Nephron (organoid): Measurements from ENCODE around the gene PIK3C2G.

Experiments used
- H3K27ac Mint-ChIP-seq, 3 experiments: 2 replicates each; pipeline ENCODE4 v1.8.0; 2020; ENCODE audit warnings: mixed read lengths in 3 of 3, mild to moderate bottlenecking in 2 of 3, moderate library complexity in 1 of 3
- H3K27me3 Mint-ChIP-seq: 2 replicates; pipeline ENCODE4 v1.8.0; 2021; ENCODE audit warnings: low read depth, mild to moderate bottlenecking, moderate library complexity, mixed read lengths
- H3K36me3 Mint-ChIP-seq: 2 replicates; pipeline ENCODE4 v1.8.0; 2020; ENCODE audit warnings: low read depth, mixed read lengths
- H3K4me1 Mint-ChIP-seq: 2 replicates; pipeline ENCODE4 v1.8.0; 2020; ENCODE audit warnings: mixed read lengths
- H3K4me3 Mint-ChIP-seq, 3 experiments: 2 replicates each; pipeline ENCODE4 v1.8.0; 2020; ENCODE audit warnings: mild to moderate bottlenecking in 3 of 3, mixed read lengths in 3 of 3, moderate library complexity in 2 of 3
- H3K9me3 Mint-ChIP-seq: 2 replicates; pipeline ENCODE4 v1.8.0; 2020; ENCODE audit warnings: mixed read lengths
- TF ChIP-seq, protein P1 (sequence below), 3 experiments: fragments of 200-600 bp; sonication (generic); IDR thresholded peaks; one replicate each; pipeline ENCODE4 v1.5.0; 2021; ENCODE audit warnings: antibody characterized with exemption in 3 of 3; ENCODE audit not compliant: unreplicated experiment in 3 of 3

PIK3C2G gene

GRCh38 chr12:18576648-18577047 lies 315.3 kb downstream of the PIK3C2G start:
- Mint-ChIP-seq H3K36me3 (peaks cover 6% of the 10 kb centered on the region), H3K27me3 (no peaks in the 10 kb centered on the region), H3K4me1 (peaks cover 9% of the 10 kb centered on the region), H3K9me3 (peaks cover 16% of the 10 kb centered on the region), H3K27ac (no peak overlapping the region), H3K4me3 (no peak overlapping the region)
- TF ChIP-seq, protein P1, sequence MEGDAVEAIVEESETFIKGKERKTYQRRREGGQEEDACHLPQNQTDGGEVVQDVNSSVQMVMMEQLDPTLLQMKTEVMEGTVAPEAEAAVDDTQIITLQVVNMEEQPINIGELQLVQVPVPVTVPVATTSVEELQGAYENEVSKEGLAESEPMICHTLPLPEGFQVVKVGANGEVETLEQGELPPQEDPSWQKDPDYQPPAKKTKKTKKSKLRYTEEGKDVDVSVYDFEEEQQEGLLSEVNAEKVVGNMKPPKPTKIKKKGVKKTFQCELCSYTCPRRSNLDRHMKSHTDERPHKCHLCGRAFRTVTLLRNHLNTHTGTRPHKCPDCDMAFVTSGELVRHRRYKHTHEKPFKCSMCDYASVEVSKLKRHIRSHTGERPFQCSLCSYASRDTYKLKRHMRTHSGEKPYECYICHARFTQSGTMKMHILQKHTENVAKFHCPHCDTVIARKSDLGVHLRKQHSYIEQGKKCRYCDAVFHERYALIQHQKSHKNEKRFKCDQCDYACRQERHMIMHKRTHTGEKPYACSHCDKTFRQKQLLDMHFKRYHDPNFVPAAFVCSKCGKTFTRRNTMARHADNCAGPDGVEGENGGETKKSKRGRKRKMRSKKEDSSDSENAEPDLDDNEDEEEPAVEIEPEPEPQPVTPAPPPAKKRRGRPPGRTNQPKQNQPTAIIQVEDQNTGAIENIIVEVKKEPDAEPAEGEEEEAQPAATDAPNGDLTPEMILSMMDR (IDR thresholded peaks at IDR 0.05; ENCODE audit: unreplicated experiment in 3 of 3), result no peak

GRCh38 chr12:18578191-18578590 lies 316.9 kb downstream of the PIK3C2G start:
- Mint-ChIP-seq H3K9me3 (peaks cover 16% of the 10 kb centered on the region), H3K4me3 (no peak overlapping the region), H3K27me3 (no peaks in the 10 kb centered on the region), H3K36me3 (peaks cover 11% of the 10 kb centered on the region), H3K4me1 (peaks cover 9% of the 10 kb centered on the region), H3K27ac (no peak overlapping the region)
- TF ChIP-seq, protein P1 (IDR thresholded peaks at IDR 0.05; ENCODE audit: unreplicated experiment in 3 of 3), result no peak

DNA sequence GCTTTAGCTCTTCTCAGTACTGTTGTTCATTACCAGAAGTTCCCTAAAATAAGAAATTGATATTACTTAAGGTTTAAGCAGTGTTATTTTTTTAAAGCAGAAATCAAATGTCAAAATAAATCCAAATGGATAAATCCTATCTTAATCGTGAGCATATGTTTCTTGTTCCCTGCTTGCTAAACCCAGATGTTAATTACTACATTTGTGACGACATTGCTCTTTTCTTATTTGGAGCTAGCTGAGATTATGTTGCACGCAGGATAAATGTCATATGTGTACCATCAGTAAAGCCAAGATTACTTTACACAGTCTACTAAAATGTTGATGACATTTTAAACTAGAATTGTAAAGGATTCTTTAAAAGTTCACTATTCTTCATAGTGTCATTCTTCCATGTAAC lies 319.0 kb downstream of the PIK3C2G start:
- Mint-ChIP-seq H3K4me3 (no peak overlapping the region), H3K27me3 (no peaks in the 10 kb centered on the region), H3K36me3 (peaks cover 19% of the 10 kb centered on the region), H3K27ac (peak overlapping the region; percentile 60 to 75 (median 64)), H3K4me1 (peaks cover 9% of the 10 kb centered on the region), H3K9me3 (peaks cover 26% of the 10 kb centered on the region)
- TF ChIP-seq, protein P1 (IDR thresholded peaks at IDR 0.05; ENCODE audit: unreplicated experiment in 3 of 3), result no peak

- Mint-ChIP-seq H3K4me3 (no peak overlapping the region), H3K36me3 (peaks cover 19% of the 10 kb centered on the region), H3K27me3 (no peaks in the 10 kb centered on the region), H3K9me3 (peaks cover 30% of the 10 kb centered on the region), H3K27ac (peak overlapping the region; percentile 60 to 75 (median 64)), H3K4me1 (peaks cover 9% of the 10 kb centered on the region)
- TF ChIP-seq, protein P1 (IDR thresholded peaks at IDR 0.05; ENCODE audit: unreplicated experiment in 3 of 3), result no peak
Observed at GRCh38 chr12:18580706-18581105, 319.4 kb downstream of the PIK3C2G start.

- Mint-ChIP-seq H3K4me1 (peaks cover 9% of the 10 kb centered on the region), H3K27me3 (no peaks in the 10 kb centered on the region), H3K4me3 (no peak overlapping the region), H3K9me3 (peaks cover 37% of the 10 kb centered on the region), H3K36me3 (peaks cover 25% of the 10 kb centered on the region), H3K27ac (peak overlapping the region in 1 of 3 experiments; percentile 60)
- TF ChIP-seq, protein P1 (IDR thresholded peaks at IDR 0.05; ENCODE audit: unreplicated experiment in 3 of 3), result no peak
Observed at GRCh38 chr12:18581232-18581962, 320.1 kb downstream of the PIK3C2G start.

GRCh38 chr12:18583655-18584054 lies 322.3 kb downstream of the PIK3C2G start:
- Mint-ChIP-seq H3K27me3 (no peaks in the 10 kb centered on the region), H3K9me3 (peaks cover 56% of the 10 kb centered on the region), H3K36me3 (peaks cover 25% of the 10 kb centered on the region), H3K27ac (no peak overlapping the region), H3K4me3 (no peak overlapping the region), H3K4me1 (peaks cover 9% of the 10 kb centered on the region)
- TF ChIP-seq, protein P1 (IDR thresholded peaks at IDR 0.05; ENCODE audit: unreplicated experiment in 3 of 3), result no peak
